HG03520 (cell line): ENCODE results near the gene BCR.
A peak's percentile ranks its signal among the peaks of the same experiment; 100 is the strongest.
"Not testable (repeated sequence)": the region's sequence is repeated elsewhere in the genome, so short reads cannot be mapped to it uniquely, and the experiment has no call there.

Experiments used
- ATAC-seq: cut with Tn5 transposase; IDR thresholded peaks from one replicate; pipeline ENCODE4 v1.9.1; 2021; ENCODE audit warnings: mild to moderate bottlenecking, moderate library complexity; ENCODE audit not compliant: unreplicated experiment

The BCR gene

DNA sequence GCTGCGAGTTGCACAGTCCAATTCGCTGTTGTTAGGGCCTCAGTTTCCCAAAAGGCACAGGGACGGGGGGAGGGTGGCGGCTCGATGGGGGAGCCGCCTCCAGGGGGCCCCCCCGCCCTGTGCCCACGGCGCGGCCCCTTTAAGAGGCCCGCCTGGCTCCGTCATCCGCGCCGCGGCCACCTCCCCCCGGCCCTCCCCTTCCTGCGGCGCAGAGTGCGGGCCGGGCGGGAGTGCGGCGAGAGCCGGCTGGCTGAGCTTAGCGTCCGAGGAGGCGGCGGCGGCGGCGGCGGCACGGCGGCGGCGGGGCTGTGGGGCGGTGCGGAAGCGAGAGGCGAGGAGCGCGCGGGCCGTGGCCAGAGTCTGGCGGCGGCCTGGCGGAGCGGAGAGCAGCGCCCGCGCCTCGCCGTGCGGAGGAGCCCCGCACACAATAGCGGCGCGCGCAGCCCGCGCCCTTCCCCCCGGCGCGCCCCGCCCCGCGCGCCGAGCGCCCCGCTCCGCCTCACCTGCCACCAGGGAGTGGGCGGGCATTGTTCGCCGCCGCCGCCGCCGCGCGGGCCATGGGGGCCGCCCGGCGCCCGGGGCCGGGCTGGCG, at the start of gene BCR:
Gene BCR (plus strand): TSS at position 209 of the 592 bp plus-strand sequence. CDS start 452 bp downstream, outside the sequence.
- ATAC-seq, result no peak

DNA sequence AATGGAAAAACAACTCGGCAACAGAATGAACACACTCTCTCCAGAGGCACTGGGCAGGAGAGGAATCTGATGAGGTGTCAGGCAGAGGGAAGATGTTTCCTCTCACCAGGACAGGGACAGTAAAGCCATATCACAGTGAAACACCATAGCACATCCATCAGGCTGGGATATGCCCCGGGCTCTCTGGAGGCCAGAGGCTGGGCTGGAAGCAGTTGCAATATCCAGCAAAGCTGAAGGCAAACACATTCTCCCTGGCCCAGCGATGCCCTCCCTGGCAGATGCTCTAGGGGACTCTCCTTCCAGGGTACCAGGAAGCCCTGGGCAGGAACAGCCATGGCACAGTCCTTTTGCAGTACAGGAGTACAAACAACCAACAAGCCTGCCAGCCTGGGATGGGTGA, 49.6 kb upstream of the BCR start:
- ATAC-seq, result no peak

DNA sequence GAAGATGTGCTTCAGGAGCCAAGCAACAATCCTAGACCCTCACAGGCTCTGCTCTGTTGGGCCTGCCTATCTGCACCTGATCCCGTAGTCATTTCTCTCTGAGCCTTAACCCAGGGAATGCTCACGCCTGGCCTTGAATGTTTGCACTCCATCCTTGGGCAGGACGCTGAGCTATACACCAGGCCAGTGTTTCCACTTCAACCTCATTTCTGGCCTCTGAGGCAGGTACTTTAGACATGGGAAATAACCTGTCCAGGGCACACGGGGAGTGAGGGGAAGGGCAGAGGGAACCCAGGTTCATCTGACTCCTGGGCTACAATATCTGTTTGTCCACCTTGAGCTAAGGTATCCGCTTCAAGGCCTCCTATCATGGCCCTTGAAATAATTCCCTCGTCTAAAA, 48.4 kb upstream of the BCR start:
- no peak for ATAC-seq

DNA sequence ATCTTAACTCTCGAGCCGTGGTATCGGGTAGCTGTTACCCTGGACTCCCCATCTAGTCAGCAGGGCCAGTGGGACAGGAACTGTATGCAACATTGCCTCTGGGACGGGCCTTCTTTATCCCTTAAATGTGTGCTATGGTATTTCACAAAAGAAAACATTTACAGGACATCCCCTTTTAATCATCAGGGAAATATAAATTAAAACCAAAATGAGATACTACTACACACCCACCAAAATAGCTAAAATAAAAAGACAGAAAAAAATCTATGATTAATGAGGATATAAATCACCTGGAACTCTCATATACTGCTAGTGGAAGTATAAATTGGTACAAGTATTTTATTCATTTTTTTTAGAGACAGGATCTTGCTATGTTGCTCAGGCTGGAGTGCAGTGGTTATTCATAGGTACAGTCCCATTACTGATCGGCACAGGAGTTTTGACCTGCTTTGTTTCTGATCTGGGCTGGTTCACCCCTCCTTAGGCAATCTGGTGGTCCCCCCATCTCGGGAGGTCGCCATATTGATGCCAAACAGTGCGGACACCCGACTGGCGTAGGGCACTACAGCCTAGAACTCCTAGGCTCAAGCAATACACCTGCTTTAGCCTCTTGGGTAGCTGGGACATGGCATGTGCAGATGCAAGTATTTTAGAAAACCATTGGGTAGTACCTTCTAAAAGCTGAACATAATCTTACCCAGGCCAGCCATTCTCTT, 47.8 kb upstream of the BCR start:
- no peak for ATAC-seq

DNA sequence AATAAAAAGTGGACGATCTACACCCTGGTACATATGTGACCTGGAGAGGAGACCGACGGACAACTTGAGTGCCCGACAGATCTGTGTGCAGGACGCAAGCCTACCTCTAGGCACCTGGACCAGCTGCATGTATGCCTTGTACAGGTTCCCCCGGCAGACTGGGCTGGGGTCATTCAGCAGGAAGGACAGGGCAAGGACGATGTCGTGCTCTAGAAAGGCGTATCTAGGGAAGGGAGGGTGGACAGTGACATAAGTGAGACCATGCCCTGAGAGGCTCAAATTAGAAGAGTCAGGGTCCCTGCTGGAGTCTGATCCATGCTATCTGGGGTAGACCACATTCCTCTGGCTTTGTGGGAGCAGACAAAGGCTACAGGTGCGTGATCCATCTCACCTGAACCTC, 46.4 kb upstream of the BCR start:
- no peak for ATAC-seq

DNA sequence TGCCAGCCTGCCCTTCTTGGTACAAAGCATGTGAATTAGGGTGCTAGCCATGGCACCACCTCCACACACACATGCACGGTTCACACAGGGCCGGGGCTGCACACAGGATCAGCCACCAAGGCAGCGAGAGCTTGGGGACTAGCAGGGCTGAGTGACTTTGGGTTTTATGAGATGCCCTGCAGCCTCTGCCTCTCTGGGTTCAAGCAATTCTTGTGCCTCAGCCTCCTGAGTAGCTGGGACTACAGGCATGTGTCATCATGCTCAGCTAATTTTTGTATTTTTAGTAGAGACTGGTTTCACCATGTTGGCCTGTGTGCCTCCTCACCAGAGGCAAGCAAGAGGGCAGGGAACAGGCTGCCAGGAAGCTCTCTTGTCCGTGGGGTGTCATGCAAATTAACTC, 43.3 kb upstream of the BCR start:
- ATAC-seq, result not testable (repeated sequence)

DNA sequence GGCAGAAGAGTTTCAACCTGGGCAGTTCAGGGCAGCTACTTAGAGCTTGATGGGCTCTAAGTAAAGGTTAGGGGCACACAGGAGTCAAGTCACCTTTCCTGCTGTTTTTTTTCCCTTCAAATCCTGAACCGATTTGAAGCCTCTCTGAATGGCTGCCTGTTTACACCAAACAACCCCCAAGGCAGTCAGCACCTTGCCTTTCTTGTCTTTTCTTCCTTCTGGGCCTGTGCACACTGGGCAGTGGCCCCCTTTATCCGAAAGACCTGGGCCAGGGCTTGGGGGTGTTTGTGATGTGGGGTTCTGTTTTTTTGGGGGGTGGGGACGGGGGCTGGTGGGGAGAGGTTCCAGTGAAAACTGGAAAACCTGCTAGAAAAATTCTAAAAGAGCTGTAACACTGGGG, 42.8 kb upstream of the BCR start:
- no peak for ATAC-seq

DNA sequence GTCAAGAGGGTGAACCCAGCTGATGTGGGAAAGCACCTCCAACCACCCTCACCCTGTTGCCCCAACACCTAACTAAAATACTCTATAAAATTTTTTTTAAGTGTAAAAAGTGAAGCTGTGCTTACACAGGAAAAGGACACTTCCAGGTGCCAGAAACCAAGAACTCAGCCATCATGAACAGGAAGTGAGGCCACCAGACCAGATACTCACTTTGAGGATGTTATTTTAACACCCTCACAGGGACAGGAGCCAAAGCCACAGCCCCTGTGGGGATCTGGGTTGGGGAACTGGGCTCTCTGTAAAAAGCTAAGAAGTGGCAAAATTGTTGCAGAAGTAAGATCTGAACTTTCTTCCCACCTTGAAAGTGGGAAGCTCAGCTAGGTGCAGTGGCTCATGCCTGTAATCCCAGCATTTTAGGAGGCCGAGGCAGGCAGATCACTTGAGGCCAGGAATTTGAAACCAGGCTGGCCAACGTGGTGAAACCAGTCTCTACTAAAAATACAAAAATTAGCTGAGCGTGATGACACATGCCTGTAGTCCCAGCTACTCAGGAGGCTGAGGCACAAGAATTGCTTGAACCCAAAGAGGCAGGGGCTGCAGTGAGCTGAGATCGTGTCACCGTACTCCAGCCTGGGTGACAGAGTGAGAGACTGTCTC, 42.3 kb upstream of the BCR start:
- no peak for ATAC-seq

DNA sequence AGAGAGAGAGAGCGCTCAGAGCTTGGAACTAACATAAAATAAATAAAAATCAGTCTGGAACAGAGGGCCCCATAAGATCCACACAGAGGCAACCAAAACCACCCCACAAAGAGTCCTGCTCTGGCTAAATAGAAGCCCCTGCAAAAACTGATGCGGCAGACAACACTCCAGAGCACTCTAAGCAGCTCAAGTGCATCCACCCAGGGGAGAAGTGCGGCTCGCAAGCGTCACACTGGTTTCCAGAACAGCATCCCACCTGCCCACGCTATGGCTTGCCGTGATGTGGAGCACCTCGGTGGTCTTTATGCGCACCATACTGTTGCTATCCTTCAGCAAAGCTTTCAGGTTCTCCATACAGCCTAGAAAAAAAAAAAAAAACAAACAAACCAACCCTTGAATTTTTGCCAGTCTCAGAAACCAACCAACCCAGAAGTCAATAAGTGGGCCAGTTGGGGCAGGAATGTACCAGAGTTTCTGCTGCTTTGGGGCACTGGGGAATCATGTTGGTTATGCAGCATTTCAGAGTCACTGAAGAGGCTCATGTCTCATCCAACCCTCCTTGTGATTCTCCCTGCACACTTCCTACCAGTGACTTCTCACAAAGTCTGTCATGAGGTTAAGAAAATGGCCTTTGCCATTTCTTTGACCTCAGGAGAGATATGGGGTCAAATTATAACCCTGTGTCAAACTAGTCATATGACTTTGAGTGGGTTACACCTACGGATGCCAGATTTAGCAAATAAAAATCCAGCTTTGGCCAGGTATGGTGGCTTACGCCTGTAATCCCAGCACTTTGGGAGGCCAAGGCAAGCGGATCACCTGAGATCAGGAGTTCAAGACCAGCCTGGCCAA, 41.5 kb upstream of the BCR start:
- no peak for ATAC-seq

DNA sequence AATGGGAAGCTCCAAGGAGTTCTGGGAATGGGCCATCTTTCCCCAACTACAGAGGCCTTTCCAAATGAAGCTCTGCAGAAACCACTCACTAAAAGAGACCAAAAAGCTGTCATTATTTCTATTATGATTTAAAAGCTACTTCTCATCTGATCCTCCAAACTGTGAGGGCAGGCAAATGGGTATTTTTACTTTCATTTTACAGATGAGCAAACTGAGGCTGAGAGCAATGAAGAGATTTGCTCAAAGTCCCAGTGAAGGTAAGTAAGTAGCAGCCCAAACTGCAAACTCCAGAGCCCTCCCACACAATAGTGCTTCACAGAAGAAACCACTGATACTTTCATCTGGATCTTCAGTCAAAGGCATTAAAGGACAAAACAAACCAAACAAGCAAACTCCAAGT, 39.9 kb upstream of the BCR start:
- ATAC-seq, result no peak

DNA sequence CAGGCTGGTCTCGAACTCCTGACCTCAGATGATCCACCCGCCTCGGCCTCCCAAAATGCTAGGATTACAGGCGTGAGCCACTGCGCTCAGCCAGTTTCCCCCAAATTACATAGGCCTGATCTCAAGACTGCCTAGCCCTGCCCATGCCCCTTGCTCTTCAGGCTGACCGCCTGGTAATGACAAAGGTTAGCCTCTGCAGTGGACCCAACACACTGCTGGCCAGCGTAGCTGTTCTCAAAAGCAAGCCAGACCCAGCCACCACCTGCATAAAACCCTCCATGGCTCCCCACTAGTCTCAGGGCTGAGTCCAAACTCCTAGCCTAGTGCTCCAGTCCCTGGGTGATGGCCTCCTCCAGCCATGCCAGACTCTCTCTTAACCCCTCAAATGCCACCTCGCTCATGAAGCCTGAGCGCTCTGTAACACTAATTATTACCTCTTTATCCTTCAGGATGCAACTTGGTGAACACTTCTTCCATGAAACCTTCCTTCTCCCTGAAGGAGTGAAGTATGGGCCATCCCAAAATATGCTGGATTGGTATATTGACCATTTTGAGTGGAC, 37.7 kb upstream of the BCR start:
- no peak for ATAC-seq

DNA sequence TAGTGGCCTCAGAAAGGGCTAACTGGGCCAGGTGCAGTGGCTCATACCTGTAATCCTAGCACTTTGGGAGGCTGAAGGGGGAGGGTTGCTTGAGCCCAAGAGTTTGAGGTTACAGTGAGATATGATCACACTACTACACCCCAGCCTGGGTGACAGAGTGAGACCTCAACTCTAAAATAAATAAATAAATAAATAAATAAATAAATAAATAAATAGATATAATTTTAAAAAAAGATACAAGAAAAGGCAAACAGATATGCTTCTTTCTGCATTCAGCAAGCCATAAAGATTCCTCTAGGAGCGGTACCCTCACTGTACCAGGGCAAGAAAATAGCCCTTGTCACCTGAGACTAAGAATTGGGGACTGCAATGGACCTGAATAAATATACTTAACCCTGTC, 37.2 kb upstream of the BCR start:
- ATAC-seq, result no peak

DNA sequence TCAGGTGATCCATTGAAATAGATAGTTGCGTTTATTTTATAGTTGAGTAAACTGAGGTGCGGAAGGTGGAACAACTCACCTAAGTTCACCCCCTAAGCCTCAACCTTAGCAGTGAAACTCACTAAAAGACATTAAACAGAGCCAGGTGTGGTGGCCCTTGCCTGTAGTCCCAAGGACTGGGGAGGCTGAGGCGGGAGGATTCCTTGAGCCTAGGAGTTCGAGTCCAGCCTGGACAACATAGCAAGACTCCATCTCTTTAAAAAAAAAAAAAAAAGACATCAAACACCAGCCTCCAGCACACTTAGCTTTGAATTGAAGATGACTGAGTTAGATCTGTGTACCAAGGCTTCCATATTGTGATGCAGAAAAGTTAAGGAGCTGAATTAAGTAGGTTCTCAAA, 35.9 kb upstream of the BCR start:
- ATAC-seq, result no peak

DNA sequence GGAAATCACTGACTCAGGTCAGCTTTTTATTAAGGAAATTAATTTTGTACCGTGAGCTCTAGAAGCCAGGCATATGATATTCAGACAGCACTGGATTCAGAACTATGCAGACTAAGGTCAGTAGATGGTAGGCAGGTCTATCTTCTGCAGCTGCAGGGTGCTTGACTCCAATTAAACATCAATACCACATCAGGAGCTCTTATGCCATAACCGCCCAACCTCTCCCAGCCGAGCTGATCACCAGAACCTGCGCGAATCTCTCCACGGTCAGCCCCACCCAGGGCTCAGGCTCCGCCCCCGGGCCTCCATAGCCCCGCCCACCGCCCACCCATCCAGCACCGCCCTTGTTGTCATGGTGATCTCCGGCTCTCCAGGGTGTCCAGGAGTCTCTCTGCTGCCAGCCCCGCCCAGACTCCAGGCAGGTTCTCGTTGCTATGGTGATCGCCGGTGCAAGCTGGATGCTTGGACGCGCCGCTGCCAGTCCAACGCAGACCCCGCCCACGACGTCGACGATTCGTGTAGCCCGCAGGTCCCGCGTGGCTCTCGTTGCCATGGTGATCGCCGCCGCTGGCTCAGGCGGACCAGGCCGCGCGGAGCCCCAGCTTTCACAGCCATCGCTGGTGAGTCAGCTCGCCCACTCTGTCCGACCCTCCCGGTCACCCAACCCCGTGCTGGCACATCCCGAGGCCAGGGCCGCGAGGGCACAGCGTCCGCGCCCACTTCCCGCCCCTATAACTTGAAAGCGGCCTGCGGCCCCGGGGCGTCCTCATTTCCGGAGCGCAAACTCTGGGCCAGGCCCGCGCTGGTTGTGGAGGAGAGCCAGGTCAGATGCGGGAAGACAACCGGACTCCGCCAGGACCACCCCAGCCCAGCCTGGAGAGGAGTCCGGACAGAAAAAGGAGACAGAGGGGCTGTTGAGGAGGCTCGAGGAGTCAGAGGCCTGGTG, 35.1 kb upstream of the BCR start, which contains the start of gene RAB36:
Gene RAB36 (plus strand): TSS at position 546 of the 946 bp plus-strand sequence. CDS start 1,140 bp downstream, outside the sequence.
- ATAC-seq, result peak; percentile 51

DNA sequence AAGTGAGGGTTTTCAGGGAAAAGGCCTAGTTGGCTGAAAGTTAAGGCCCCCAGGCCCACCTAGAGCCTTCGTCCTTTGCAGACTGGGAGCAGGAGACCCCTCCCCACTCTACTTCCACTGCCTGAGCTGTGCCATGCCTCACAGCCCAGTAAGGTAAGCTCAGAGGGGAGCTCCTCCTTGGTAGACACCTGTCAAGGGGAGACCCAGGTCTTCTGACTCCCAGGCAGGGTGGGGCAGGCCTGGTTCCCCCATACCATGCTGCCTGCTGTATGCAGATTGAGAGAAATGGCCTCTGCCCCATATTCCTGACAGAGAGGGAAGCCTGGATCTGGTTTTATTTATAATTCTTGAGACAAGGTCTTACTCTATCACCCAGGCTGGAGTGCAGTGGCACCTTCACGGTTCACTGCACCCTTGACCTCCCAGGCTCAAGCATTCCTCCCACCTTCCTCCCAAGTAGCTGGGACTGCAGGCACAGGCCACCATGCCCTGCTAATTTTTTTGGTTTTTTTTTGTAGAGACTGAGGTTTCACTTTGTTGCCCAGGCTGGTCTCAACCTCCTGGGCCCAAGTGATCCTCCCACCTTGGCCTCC, 34.3 kb upstream of the BCR start:
- no peak for ATAC-seq

DNA sequence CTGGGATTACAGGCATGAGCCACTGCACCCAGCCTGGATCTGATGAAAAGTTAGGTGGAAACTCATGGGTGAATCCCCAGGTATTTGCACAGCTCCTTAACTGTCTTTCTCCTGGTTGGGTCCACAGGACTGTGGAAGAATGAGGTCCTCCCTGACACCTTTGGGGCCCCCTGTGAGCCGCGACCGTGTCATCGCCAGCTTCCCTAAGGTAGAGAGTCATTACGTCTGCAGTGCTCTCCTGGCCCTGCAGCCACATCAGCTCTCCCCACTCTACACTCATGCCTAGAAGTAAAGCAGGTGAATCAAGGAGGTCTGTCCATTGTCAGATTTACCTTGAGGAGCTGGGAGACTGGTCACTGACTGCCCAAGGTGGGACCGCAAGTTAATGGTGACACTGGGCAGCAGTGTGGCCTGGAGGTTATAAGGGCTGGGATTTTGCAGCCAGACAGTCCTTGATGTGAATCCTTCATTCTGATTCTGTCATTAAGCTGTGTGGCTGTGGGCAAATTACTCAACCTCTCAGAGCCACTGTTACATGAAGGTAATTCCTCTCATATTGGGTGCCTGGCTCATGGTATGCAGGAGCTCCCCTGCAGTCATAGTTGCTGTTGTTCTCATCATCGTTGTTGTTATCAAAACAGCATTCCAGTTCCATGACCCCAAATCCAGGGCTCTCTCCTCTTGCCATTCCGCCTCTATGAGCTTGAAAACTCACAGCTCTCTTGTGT, 33.7 kb upstream of the BCR start:
- ATAC-seq, result no peak

DNA sequence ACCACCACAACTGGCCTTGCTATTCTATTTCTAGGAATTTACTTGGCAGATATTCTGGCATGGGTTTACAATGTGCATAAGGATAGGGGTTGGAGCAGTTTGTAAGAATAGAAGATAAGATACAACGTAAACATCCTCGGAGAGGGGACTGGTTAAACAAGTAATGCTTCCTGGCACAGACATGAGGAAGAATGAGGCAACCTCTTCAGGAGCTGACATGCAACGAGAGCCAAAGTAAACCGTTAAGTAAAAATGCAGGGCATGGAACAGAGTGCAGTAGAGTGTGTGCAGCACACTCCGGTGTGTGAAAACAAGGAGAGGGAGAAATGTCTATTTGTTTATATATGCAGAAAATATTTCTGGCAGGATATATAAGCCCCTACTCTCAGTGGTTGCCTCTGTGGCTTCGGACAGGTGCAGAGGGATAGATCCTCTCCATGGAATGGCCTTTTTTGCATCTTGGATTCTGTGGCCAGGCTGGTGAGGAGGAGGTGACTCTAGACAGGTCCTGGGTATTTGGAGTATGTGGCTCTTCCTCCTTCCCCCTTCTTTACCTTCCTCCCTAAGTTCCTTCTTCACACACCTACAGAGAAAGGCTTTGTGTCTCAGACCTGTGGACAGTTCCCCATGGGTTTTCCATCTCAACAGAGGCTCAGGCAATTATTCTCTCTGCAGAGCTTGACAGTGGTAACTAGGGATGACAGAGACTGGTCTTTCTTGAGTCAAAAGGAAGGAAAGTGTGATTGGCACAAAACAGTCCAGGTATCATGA, 32.5 kb upstream of the BCR start:
- ATAC-seq, result no peak

DNA sequence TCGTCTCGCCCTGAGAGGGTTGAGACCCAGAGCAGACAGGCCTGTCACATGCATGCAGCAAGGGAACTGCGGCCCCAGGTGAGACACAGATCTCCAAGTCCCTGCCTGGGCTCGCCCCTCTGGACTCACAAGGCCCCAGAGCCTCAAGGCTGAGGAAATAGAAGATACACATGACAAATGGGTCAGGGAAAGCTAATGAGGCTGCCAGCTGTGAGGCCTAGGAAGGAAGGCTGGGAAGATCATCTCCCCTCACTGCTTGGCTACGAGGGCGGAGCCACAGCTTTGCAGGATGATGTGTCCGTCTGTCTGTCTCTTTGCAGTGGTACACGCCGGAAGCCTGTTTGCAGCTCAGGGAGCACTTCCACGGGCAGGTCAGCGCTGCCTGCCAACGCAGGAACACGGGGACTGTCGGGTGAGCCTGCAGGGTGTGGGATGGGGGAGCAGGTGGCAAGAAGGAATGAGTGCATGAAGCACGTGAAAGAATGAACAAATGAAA, 30.5 kb upstream of the BCR start:
- no peak for ATAC-seq
